ENCODE measurements around the gene OR52B6. TPM values are rescaled to one million over a fixed set of nuclear protein-coding genes. Genes with fewer than 3 reads are reported as not detected.

OR52B6 gene
- total RNA-seq, 1 donor from 2014 or later = not detected

- H3K9me3 Mint-ChIP-seq (ENCODE audit: low read depth) = no peaks in the 10 kb centered on the region
- H3K4me1 Mint-ChIP-seq (ENCODE audit: low read depth) = no peaks in the 10 kb centered on the region
- TF ChIP-seq CTCF (IDR thresholded peaks at IDR 0.05; ENCODE audit: unreplicated experiment) = no peak
- no peak overlapping the region for H3K27ac Mint-ChIP-seq
- H3K27me3 Mint-ChIP-seq = no peaks in the 10 kb centered on the region
- H3K36me3 Mint-ChIP-seq (ENCODE audit: insufficient read depth) = peaks cover 3% of the 10 kb centered on the region
- H3K4me3 Mint-ChIP-seq (ENCODE audit: low read depth) = no peak overlapping the region
- no peak for DNase-seq (ENCODE audit: low spot score, unreplicated experiment)
These were observed 24.2 kb downstream of the OR52B6 start for GRCh38 chr11:5604896-5605295.

GRCh38 chr11:5605849-5606248 lies 25.2 kb downstream of the OR52B6 start:
- Mint-ChIP-seq H3K27me3 (no peaks in the 10 kb centered on the region), H3K27ac (no peak overlapping the region), H3K4me1 (ENCODE audit: low read depth) (no peaks in the 10 kb centered on the region), H3K9me3 (ENCODE audit: low read depth) (no peaks in the 10 kb centered on the region), H3K4me3 (ENCODE audit: low read depth) (no peak overlapping the region), H3K36me3 (ENCODE audit: insufficient read depth) (peaks cover 5% of the 10 kb centered on the region)
- no peak for TF ChIP-seq CTCF (IDR thresholded peaks at IDR 0.05; ENCODE audit: unreplicated experiment)
- DNase-seq (ENCODE audit: low spot score, unreplicated experiment) = no peak

GRCh38 chr11:5608808-5609207 lies 28.1 kb downstream of the OR52B6 start:
- H3K4me3 Mint-ChIP-seq (ENCODE audit: low read depth) = no peak overlapping the region

GRCh38 chr11:5610446-5610845 lies 29.8 kb downstream of the OR52B6 start:
- H3K27me3 Mint-ChIP-seq = no peaks in the 10 kb centered on the region
- H3K27ac Mint-ChIP-seq = no peak overlapping the region
- no peak overlapping the region for H3K4me3 Mint-ChIP-seq (ENCODE audit: low read depth)
- peaks cover 3% of the 10 kb centered on the region for H3K36me3 Mint-ChIP-seq (ENCODE audit: insufficient read depth)
- TF ChIP-seq CTCF (IDR thresholded peaks at IDR 0.05; ENCODE audit: unreplicated experiment) = no peak
- H3K9me3 Mint-ChIP-seq (ENCODE audit: low read depth) = no peaks in the 10 kb centered on the region
- H3K4me1 Mint-ChIP-seq (ENCODE audit: low read depth) = no peaks in the 10 kb centered on the region
- DNase-seq (ENCODE audit: low spot score, unreplicated experiment) = no peak

More at GRCh38 chr11:5608808-5609207, 28.1 kb downstream of the OR52B6 start:
- Mint-ChIP-seq H3K4me1 (ENCODE audit: low read depth) (no peaks in the 10 kb centered on the region), H3K27me3 (no peaks in the 10 kb centered on the region), H3K9me3 (ENCODE audit: low read depth) (no peaks in the 10 kb centered on the region), H3K36me3 (ENCODE audit: insufficient read depth) (peaks cover 5% of the 10 kb centered on the region), H3K27ac (no peak overlapping the region)
- no peak for DNase-seq (ENCODE audit: low spot score, unreplicated experiment)
- TF ChIP-seq CTCF (IDR thresholded peaks at IDR 0.05; ENCODE audit: unreplicated experiment) = no peak

- Mint-ChIP-seq H3K36me3 (ENCODE audit: insufficient read depth) (peaks cover 1% of the 10 kb centered on the region), H3K4me3 (ENCODE audit: low read depth) (no peak overlapping the region), H3K9me3 (ENCODE audit: low read depth) (no peaks in the 10 kb centered on the region), H3K4me1 (ENCODE audit: low read depth) (no peaks in the 10 kb centered on the region), H3K27me3 (no peaks in the 10 kb centered on the region), H3K27ac (no peak overlapping the region)
- TF ChIP-seq CTCF (IDR thresholded peaks at IDR 0.05; ENCODE audit: unreplicated experiment) = no peak
- DNase-seq (ENCODE audit: low spot score, unreplicated experiment) = no peak
These were observed 30.9 kb downstream of the OR52B6 start for GRCh38 chr11:5611627-5612026.
